GM23338 (cell line): ENCODE data around the gene ZG16B.

Experiments used
- CREB1 ChIP-seq: fragments of 250-450 bp; sonication (Bioruptor Pico); IDR thresholded peaks from 2 replicates; pipeline ENCODE4 v1.5.0; 2020; ENCODE audit warnings: low read depth, mild to moderate bottlenecking, moderate library complexity
- EZH2 ChIP-seq: fragments of 200-600 bp; sonication (generic); IDR thresholded peaks from one replicate; pipeline ENCODE4 v1.8.0; 2017; ENCODE audit warnings: antibody characterized with exemption, mild to moderate bottlenecking, low read depth; ENCODE audit not compliant: unreplicated experiment
- JUNB ChIP-seq: IDR thresholded peaks from one replicate; pipeline ENCODE4 v1.6.1; 2016; ENCODE audit warnings: antibody characterized with exemption; ENCODE audit not compliant: unreplicated experiment
- NANOG ChIP-seq: IDR thresholded peaks from 2 replicates; pipeline ENCODE4 v1.6.1; 2016; ENCODE audit warnings: antibody characterized with exemption, borderline replicate concordance
- POLR2AphosphoS5 ChIP-seq: IDR thresholded peaks from 2 replicates; pipeline ENCODE4 v1.6.1; 2016; ENCODE audit warnings: antibody characterized with exemption, low read depth
- REST ChIP-seq: IDR thresholded peaks from one replicate; pipeline ENCODE4 v1.6.1; 2018; ENCODE audit warnings: antibody characterized with exemption; ENCODE audit not compliant: unreplicated experiment
- ZNF331 ChIP-seq: fragments of 250-450 bp; sonication (Bioruptor Pico); IDR thresholded peaks from 2 replicates; pipeline ENCODE4 v1.5.0; 2020; ENCODE audit warnings: low read depth, mild to moderate bottlenecking, moderate library complexity
- TF ChIP-seq, protein P1 (sequence below), 2 experiments: fragments of 200-600 bp in 1 of 2; sonication (generic) in 1 of 2; conservative IDR thresholded peaks; 2 replicates each; pipeline versions ENCODE4 v1.5.1 to v1.6.1; 2016 to 2017; ENCODE audit warnings: antibody characterized with exemption in 2 of 2, low read depth in 2 of 2, mild to moderate bottlenecking in 2 of 2, moderate library complexity in 1 of 2
- TF ChIP-seq, protein P2 (sequence below): IDR thresholded peaks from 2 replicates; pipeline ENCODE4 v1.6.1; 2016; ENCODE audit warnings: antibody characterized with exemption

DNA sequence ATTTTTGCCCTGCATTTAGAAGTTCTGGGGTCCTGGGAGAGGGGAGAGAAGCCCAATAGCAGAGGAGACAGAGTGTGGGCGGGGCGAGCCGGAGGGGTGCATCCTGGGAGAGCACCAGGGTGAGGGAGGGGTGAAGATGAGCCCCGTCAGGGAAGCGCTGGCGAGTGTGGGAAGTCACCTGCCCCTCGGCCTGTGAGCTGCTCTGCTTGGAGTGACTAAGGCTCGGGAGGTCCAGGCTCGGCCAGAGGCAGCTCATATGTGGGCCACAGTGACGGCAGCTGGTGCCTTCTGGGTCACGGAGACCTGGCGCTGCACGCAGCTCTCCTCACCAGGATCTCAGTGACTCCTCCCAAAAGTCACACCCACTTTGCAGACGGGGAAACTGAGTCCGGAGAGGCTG lies 1.1 kb downstream of the ZG16B start:
- TF ChIP-seq, protein P1, sequence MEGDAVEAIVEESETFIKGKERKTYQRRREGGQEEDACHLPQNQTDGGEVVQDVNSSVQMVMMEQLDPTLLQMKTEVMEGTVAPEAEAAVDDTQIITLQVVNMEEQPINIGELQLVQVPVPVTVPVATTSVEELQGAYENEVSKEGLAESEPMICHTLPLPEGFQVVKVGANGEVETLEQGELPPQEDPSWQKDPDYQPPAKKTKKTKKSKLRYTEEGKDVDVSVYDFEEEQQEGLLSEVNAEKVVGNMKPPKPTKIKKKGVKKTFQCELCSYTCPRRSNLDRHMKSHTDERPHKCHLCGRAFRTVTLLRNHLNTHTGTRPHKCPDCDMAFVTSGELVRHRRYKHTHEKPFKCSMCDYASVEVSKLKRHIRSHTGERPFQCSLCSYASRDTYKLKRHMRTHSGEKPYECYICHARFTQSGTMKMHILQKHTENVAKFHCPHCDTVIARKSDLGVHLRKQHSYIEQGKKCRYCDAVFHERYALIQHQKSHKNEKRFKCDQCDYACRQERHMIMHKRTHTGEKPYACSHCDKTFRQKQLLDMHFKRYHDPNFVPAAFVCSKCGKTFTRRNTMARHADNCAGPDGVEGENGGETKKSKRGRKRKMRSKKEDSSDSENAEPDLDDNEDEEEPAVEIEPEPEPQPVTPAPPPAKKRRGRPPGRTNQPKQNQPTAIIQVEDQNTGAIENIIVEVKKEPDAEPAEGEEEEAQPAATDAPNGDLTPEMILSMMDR (conservative IDR thresholded peaks at IDR 0.05; ENCODE audit: low read depth in 2 of 2): no peak
- TF ChIP-seq EZH2 (no peak), CREB1 (no peak), POLR2AphosphoS5 (no peak), REST (no peak), JUNB (no peak), NANOG (no peak), ZNF331 (CRISPR knock-in tag) (no peak)
- TF ChIP-seq, protein P2, sequence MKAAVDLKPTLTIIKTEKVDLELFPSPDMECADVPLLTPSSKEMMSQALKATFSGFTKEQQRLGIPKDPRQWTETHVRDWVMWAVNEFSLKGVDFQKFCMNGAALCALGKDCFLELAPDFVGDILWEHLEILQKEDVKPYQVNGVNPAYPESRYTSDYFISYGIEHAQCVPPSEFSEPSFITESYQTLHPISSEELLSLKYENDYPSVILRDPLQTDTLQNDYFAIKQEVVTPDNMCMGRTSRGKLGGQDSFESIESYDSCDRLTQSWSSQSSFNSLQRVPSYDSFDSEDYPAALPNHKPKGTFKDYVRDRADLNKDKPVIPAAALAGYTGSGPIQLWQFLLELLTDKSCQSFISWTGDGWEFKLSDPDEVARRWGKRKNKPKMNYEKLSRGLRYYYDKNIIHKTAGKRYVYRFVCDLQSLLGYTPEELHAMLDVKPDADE: no peak
